Glutamatergic neuron (in vitro differentiated cells): ENCODE results near the gene ULBP3. TPM values are rescaled to one million over a fixed set of nuclear protein-coding genes. Genes with fewer than 3 reads are reported as not detected.

Experiments
- DNase-seq: peaks from one replicate; pipeline ENCODE4 v3.0.0; 2022
- H3K27ac Mint-ChIP-seq: one replicate; pipeline ENCODE4 v1.8.0; 2020; ENCODE audit warnings: mild to moderate bottlenecking, mixed read lengths, inconsistent platforms; ENCODE audit not compliant: unreplicated experiment
- H3K27me3 Mint-ChIP-seq: one replicate; pipeline ENCODE4 v1.8.0; 2020; ENCODE audit warnings: mild to moderate bottlenecking, moderate library complexity, mixed read lengths, inconsistent platforms; ENCODE audit not compliant: unreplicated experiment
- H3K36me3 Mint-ChIP-seq: one replicate; pipeline ENCODE4 v1.8.0; 2020; ENCODE audit warnings: mild to moderate bottlenecking, mixed read lengths, inconsistent platforms; ENCODE audit not compliant: unreplicated experiment
- H3K4me1 Mint-ChIP-seq: one replicate; pipeline ENCODE4 v1.8.0; 2020; ENCODE audit warnings: mild to moderate bottlenecking, low read depth, mixed read lengths, inconsistent platforms; ENCODE audit not compliant: unreplicated experiment
- H3K4me3 Mint-ChIP-seq: one replicate; pipeline ENCODE4 v1.8.0; 2020; ENCODE audit warnings: mild to moderate bottlenecking, mixed read lengths, inconsistent platforms; ENCODE audit not compliant: unreplicated experiment
- H3K9me3 Mint-ChIP-seq: one replicate; pipeline ENCODE4 v1.8.0; 2020; ENCODE audit warnings: mild to moderate bottlenecking, moderate library complexity, mixed read lengths, inconsistent platforms; ENCODE audit not compliant: unreplicated experiment
- total RNA-seq: library from RNA; stranded (reverse); fragmentation: NEBNext Ultra II Directional; extraction: Animal tissue kit (Norgen Biotek cat#: 25700); gene quantifications from one replicate; pipeline ENCODE4 v1.2.1, GENCODE V29; 2021; ENCODE audit not compliant: unreplicated experiment
- TF ChIP-seq, protein P1 (sequence below): fragments of 200-600 bp; sonication (generic); IDR thresholded peaks from one replicate; pipeline ENCODE4 v1.5.0; 2021; ENCODE audit not compliant: partially characterized antibody, unreplicated experiment

The ULBP3 gene
- total RNA-seq, 1 donor from 2014 or later, result 7.5 TPM

DNA sequence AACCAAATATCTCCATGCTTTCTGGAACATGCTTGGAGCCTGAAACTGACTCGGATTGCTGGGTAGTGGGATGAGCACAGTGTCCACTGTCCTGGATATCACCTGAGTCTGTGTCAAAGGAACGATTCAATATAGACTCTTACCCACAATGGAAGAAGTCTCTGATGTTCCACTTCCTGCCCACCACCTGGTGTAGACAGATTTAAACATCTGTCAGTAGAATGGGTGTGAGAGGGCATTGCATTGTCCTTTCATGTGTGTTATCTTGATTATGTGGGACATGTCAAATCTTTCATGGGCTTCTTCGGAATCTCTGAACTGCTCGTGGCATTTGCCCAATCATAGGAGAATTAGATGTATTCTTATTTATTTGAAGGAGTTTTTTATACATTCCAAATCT lies 20.8 kb downstream of the ULBP3 start:
- Mint-ChIP-seq H3K36me3 (peaks cover 12% of the 10 kb centered on the region), H3K27ac (no peak overlapping the region), H3K4me1 (peaks cover 2% of the 10 kb centered on the region), H3K27me3 (peaks cover 4% of the 10 kb centered on the region), H3K4me3 (no peak overlapping the region), H3K9me3 (peaks cover 3% of the 10 kb centered on the region)
- TF ChIP-seq, protein P1, sequence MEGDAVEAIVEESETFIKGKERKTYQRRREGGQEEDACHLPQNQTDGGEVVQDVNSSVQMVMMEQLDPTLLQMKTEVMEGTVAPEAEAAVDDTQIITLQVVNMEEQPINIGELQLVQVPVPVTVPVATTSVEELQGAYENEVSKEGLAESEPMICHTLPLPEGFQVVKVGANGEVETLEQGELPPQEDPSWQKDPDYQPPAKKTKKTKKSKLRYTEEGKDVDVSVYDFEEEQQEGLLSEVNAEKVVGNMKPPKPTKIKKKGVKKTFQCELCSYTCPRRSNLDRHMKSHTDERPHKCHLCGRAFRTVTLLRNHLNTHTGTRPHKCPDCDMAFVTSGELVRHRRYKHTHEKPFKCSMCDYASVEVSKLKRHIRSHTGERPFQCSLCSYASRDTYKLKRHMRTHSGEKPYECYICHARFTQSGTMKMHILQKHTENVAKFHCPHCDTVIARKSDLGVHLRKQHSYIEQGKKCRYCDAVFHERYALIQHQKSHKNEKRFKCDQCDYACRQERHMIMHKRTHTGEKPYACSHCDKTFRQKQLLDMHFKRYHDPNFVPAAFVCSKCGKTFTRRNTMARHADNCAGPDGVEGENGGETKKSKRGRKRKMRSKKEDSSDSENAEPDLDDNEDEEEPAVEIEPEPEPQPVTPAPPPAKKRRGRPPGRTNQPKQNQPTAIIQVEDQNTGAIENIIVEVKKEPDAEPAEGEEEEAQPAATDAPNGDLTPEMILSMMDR, result no peak
- DNase-seq, result no peak

DNA sequence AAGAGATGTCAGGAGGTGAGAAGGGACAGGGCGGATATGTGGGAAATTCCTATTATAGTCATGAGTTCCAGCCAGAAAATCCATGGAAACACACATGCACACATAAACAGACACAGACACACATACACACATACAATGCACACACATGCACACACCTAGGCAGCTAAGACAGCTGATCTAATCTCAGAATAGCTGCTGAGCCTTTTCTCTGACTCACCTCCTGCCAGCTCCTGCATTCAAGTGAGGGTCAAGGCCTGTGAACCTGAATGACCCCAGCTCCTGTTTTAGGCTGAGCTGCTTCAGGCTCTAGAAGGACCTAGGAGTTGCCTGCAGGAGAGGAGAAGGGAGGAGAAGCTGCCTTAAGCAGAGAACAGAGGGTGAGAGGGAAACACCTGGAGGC lies 22.0 kb downstream of the ULBP3 start:
- H3K27ac Mint-ChIP-seq, result no peak overlapping the region
- TF ChIP-seq, protein P1, result no peak
- H3K4me3 Mint-ChIP-seq, result no peak overlapping the region
- peaks cover under 1% of the 10 kb centered on the region for H3K36me3 Mint-ChIP-seq
- H3K4me1 Mint-ChIP-seq, result peaks cover 2% of the 10 kb centered on the region
- no peak for DNase-seq
- H3K9me3 Mint-ChIP-seq, result peaks cover 3% of the 10 kb centered on the region
- peaks cover 3% of the 10 kb centered on the region for H3K27me3 Mint-ChIP-seq

DNA sequence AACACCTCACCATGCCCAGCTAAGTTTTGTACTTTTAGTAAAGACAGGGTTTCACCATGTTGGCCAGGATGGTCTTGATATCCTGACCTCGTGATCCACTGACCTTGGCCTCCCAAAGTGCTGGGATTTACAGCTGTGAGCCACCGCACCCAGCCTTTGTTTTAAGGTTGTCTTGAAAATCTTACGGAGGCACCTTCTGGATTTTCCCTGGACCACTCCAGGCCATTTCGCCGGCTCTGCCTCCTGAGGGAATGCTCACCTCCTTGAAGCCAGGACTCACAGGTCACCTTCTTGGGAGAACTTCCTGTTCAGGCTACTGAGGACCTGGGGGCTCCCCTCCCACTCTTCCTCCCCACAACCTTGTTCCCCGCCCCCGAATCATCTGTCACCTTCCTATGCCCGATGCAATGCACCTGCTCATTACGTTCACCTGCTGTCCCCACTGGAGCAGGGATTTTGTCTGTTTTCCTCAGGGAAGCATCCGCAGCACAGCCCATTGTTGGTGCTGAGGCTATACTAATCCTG lies 24.2 kb downstream of the ULBP3 start:
- Mint-ChIP-seq H3K36me3 (no peaks in the 10 kb centered on the region), H3K4me1 (peaks cover 2% of the 10 kb centered on the region), H3K27ac (no peak overlapping the region), H3K27me3 (peaks cover 7% of the 10 kb centered on the region), H3K9me3 (peaks cover 3% of the 10 kb centered on the region), H3K4me3 (no peak overlapping the region)
- DNase-seq, result no peak
- TF ChIP-seq, protein P1, result no peak

DNA sequence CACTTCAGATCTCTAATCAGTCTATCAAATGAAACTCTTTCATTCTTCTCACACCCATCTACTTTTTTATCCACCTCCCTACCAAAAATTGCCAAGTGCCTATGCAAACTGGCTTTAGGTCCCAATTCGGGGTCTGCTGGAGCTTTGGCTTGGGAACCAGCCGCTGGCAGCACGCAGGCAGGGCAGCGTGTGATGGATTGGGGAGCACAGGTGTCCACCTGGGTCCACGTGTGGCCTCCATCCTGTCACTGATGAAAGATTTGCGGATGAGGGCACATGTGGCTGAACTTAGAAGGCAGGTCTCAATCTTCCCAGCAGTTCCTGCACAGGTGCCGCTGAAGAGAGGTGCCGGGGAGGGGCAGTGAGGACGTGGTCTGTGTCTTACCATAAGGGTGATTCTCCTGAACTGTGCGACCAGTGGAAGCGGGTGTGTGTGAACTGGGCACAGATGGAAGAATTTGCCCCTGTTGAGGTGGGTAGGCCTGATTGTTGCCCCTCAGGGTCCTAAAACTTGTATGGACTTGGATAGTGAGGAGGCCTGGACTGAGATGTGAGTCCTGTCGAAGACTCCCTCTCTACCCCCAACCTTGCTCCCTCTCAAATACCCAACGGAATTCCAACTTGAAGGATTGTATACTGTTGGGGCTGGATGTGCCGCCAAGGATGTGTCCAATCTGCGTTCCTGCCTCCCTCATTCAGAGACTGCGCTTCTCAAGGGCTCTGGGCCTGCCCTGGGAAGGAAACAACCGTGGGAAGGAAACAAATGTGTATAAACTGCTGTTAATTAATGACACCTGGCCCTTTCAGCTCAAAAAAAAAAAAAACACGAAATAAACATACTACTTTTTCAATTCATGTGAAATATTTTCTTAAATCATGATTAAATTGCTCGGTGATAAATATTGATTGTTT lies 25.2 kb downstream of the ULBP3 start:
- Mint-ChIP-seq H3K27me3 (peaks cover 7% of the 10 kb centered on the region), H3K36me3 (no peaks in the 10 kb centered on the region), H3K4me1 (peaks cover 2% of the 10 kb centered on the region), H3K4me3 (no peak overlapping the region), H3K27ac (no peak overlapping the region), H3K9me3 (peaks cover 3% of the 10 kb centered on the region)
- TF ChIP-seq, protein P1, result no peak
- no peak for DNase-seq

DNA sequence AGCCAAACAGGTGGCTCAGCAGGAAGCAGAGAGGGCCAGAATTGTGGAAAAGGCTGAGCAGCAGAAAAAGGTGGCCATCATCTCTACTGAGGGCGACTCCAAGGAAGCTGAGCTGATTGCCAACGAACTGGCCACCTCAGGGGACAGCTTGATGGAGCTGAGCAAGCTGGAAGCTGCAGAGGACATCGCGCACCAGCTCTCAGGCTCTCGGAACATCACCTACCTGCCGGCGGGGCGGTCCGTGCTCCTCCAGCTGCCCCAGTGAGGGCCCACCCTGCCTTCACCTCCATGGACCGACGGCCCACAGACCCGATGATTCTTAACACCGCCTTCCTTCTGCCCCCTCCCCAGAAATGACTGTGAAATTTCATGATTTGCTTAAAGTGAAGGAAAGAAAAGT lies 25.8 kb downstream of the ULBP3 start:
- H3K36me3 Mint-ChIP-seq, result no peaks in the 10 kb centered on the region
- peaks cover 6% of the 10 kb centered on the region for H3K9me3 Mint-ChIP-seq
- H3K4me3 Mint-ChIP-seq, result no peak overlapping the region
- H3K4me1 Mint-ChIP-seq, result peaks cover 4% of the 10 kb centered on the region
- DNase-seq, result no peak
- no peak overlapping the region for H3K27ac Mint-ChIP-seq
- peaks cover 9% of the 10 kb centered on the region for H3K27me3 Mint-ChIP-seq
- TF ChIP-seq, protein P1, result no peak
